OCI-LY1 (cell line): ENCODE results near the gene RASAL2.

Experiments
- CTCF ChIP-seq: fragments of 200-600 bp; sonication (generic), shearing (Covaris generic); IDR thresholded peaks from 2 replicates; pipeline ENCODE4 v1.5.1; 2017; ENCODE audit warnings: mild to moderate bottlenecking, antibody characterized with exemption, low read length, moderate library complexity, mixed read lengths
- EZH2 ChIP-seq: fragments of 200-600 bp; sonication (generic), shearing (Covaris generic); IDR thresholded peaks from 2 replicates; pipeline ENCODE4 v1.8.0; 2017; ENCODE audit warnings: borderline replicate concordance, mixed run types, mild to moderate bottlenecking, antibody characterized with exemption, low read length, moderate library complexity, mixed read lengths

GRCh38 chr1:178093951-178094738, at the start of gene RASAL2:
- no peak for TF ChIP-seq CTCF
- no peak for TF ChIP-seq EZH2
